ENCODE measurements around the gene UNC119B.

UNC119B gene

DNA sequence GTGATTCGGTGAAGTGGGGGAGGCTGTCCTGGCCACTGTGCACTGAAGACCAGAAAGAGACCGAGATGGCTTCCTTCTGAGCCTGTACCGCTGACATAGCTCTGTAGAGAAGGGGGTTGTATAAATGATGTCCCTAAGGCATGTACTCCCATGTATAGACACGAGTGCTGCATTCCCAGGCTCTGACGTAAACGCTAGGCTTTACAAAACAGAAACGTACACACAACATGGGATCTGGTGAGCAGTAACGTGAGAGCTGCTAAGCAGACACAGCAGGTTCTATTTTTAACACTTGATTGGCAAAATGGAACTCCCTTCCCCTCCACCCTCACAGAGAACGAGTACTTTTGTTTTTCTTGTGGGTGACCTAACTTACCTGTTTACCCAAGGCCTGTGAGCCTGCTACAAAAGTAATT lies 51.3 kb downstream of the UNC119B start:
- DNase-seq (ENCODE audit: low read depth in 1 of 2, low spot score in 1 of 2) = no peak

DNA sequence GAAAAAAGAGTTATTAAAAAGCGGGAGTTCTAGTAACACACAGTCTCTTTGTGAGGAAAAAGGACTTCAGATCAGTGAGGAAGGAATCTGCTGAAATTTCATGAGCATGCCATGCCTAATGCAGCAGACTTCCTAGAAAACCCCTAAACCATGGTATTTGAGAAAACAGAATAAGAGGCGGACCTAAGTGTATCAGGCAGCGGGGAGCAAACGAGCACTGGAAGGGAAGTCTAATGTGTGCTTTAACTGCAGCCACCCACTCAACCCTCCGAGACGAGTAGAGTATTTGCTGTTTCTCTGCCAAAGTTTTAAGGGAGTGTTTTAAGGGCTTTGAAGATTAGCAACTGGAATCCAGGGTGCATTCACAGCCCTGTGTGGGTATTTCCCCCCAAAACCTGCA lies 51.8 kb downstream of the UNC119B start:
- DNase-seq (ENCODE audit: low read depth in 1 of 2, low spot score in 1 of 2) = no peak

DNA sequence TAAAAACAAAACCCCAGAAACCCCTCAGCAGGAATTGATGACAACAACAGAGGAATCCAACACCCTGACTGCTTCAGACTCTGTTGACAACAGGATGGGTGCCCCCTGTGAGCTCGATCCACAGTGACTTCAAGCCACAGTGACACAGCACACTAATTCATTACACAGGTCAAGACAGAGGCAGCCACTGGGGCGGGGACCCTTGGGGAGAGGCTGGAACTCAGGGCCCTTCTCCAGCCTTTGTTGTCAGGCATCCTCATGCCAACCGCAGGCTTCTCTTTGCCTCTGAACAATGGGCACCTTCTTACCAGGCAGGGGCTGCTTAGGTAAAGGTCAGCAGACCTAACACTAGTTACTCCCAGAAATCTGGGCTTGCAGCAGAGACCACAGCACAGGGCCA lies 53.0 kb downstream of the UNC119B start:
- no peak for DNase-seq (ENCODE audit: low read depth in 1 of 2, low spot score in 1 of 2)

DNA sequence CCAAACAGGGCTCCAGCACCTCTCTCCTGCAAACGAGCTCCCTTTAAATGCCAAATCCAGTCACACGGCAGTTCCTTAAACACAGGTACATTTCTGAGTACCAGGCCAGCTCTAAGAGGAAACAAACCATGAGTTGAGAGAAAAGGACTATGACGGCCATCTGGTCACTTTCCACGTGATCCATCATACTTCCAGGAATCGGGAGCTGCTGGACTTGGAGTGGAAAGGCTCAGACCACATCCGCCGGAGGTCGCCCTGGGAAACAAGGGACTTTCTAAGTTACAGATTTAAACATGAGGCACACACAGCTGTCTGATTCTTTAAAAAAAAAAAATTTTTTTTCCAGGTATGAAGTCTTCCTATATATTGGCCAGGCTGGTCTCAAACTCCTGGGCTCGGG lies 54.6 kb downstream of the UNC119B start:
- no peak for DNase-seq (ENCODE audit: low read depth in 1 of 2, low spot score in 1 of 2)

DNA sequence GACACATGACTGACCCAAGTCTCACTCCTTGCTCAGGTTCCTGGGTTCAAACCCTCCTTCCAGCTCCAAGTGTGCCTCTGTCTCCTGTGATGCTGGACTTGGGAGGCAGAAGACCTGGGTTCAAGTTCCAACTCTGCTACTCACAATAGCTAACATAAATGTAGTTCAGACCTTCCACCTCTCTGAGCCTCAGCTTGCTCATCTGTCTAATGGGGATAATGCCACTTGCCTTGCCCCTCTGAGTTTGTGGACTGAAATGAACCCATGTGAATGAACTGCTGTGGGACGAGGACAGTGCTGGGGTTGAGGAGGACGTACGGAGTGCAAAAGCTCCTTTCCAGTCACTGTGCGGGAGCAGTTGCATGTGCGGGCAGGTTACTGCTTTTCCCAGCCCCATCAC lies 56.3 kb downstream of the UNC119B start:
- no peak for DNase-seq (ENCODE audit: low read depth in 1 of 2, low spot score in 1 of 2)

DNA sequence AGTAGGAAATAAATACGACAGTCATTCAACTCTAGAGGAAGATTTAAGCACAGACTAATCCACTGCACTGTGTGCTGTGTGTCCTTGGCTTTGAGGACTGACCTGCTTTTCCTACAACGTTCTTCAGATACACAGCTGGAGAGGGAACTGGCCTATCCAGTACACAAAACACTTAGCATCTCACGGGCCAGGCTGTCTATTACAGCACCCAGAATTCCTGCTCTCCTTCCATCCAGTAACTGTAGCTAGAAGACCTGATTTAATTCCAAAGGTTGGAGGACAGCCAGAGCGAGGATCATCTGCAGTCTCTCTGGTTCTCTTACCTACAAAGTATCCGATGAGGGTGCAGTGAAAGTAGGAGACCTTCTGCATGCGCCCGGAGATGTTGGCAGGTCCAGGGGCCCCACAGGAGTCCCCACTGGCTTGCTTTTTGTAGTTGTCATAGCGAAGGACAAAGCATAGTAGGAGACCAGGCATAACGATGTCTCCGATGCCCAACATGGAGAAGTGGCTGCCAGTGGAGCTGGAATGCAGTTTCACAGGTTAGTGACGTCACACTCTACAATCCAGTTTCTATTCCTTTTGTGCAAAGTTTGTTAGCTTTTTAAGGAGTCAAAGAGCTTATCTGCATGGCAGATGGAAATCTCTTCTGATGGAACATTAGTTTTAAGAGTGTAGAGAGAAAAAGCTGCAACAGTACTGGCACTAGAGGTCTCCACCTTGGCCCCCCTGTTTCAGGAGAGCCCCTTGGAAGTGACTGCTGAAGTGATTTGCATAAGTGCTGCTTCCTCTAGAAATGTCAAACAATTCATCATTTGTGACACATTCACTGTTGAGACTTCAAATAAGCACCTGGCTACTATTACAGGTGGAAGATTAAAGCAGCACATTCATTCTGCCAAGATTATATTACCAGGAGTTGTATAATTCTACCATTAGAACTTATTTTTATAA lies 57.1 kb downstream of the UNC119B start:
- DNase-seq (ENCODE audit: low read depth in 1 of 2, low spot score in 1 of 2) = no peak

DNA sequence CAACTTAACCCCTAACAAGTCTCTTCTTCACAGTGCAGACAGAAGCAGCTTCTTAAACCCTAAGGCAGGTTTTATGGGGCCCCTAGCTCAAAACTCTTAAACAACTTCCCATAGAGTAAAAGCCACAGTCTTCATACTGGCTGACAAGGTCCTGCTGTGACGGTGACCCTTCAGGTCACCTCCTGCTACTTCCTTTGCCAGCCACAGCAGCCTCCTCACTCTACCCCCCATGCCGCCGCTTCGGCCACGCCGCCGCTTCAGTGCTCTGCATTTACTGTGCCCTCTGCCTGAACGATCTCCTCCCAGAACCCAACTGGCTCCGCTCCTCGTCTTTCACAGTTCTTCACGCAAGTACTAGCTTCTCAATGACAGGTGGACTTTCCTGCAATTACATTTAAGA lies 60.8 kb downstream of the UNC119B start:
- DNase-seq (ENCODE audit: low read depth in 1 of 2, low spot score in 1 of 2) = no peak

All from stimulated activated CD4-positive, alpha-beta T cell treated with anti-CD3 and anti-CD28 coated beads, Interleukin-15, amount 100 ng/mL, for 1 hour (primary cell).